Activated CD4-positive, alpha-beta T cell treated with anti-CD3 and anti-CD28 coated beads for 24 hours (primary cell): ENCODE data around the gene TMEM219.

ENCODE experiments used
- DNase-seq, 2 donors: peaks; one replicate each; pipeline ENCODE4 v3.0.0-alpha.2; 2020; ENCODE audit warnings: low read depth in 2 of 2

Gene TMEM219

GRCh38 chr16:29982560-29983419, 20.9 kb downstream of the TMEM219 start:
- DNase-seq = no peak

GRCh38 chr16:29983420-29984136, 21.7 kb downstream of the TMEM219 start:
- DNase-seq = no peak

- no peak for DNase-seq
These were observed 22.4 kb downstream of the TMEM219 start for GRCh38 chr16:29984137-29984763.

- no peak for DNase-seq
These were observed 22.9 kb downstream of the TMEM219 start for GRCh38 chr16:29984764-29985147.

- DNase-seq = no peak
These were observed 23.5 kb downstream of the TMEM219 start for GRCh38 chr16:29985271-29985811.

- no peak for DNase-seq
These were observed 24.4 kb downstream of the TMEM219 start for GRCh38 chr16:29986231-29986630.

- no peak for DNase-seq
These were observed 25.1 kb downstream of the TMEM219 start for GRCh38 chr16:29986931-29987330.

GRCh38 chr16:29987371-29988085, 25.6 kb downstream of the TMEM219 start:
- DNase-seq = no peak

GRCh38 chr16:29988346-29989075, 26.6 kb downstream of the TMEM219 start:
- no peak for DNase-seq

- no peak for DNase-seq
These were observed 27.4 kb downstream of the TMEM219 start for GRCh38 chr16:29989111-29989858.

GRCh38 chr16:29990034-29990433, 28.2 kb downstream of the TMEM219 start:
- no peak for DNase-seq

- DNase-seq = no peak
These were observed 29.1 kb downstream of the TMEM219 start for GRCh38 chr16:29990883-29991570.

GRCh38 chr16:29991571-29991904, 29.7 kb downstream of the TMEM219 start:
- DNase-seq = no peak

- DNase-seq = no peak
These were observed 30.6 kb downstream of the TMEM219 start for GRCh38 chr16:29992344-29992967.

- DNase-seq = no peak
These were observed 31.5 kb downstream of the TMEM219 start for GRCh38 chr16:29993191-29993902.

GRCh38 chr16:29993903-29994599, 32.2 kb downstream of the TMEM219 start:
- DNase-seq = no peak

GRCh38 chr16:29994600-29995323, 32.9 kb downstream of the TMEM219 start:
- peak; percentile 61 to 72 for DNase-seq
